ENCODE data around the gene LENG1. TPM values are rescaled to one million over a fixed set of nuclear protein-coding genes. Genes with fewer than 3 reads are reported as not detected.
"Not testable (repeated sequence)": the region's sequence is repeated elsewhere in the genome, so short reads cannot be mapped to it uniquely, and the experiment has no call there.

Gene LENG1
- total RNA-seq, 1 donor: 4.7 TPM

GRCh38 chr19:54196536-54196935 is 37.0 kb upstream of the LENG1 start:
- no peak overlapping the region for H3K4me3 ChIP-seq (ENCODE audit: low read depth, low read length)
- no peak for DNase-seq (ENCODE audit: low read depth)
- no peak for TF ChIP-seq CTCF (IDR thresholded peaks at IDR 0.05; ENCODE audit: insufficient read depth, low read depth, low read length)

GRCh38 chr19:54194463-54194862 is 34.9 kb upstream of the LENG1 start:
- DNase-seq (ENCODE audit: low read depth); H3K4me3 ChIP-seq (ENCODE audit: low read depth, low read length): not testable (repeated sequence)

- no peak overlapping the region for H3K4me3 ChIP-seq (ENCODE audit: low read depth, low read length)
- TF ChIP-seq CTCF (IDR thresholded peaks at IDR 0.05; ENCODE audit: insufficient read depth, low read depth, low read length): no peak
- no peak for DNase-seq (ENCODE audit: low read depth)
Measured at GRCh38 chr19:54193011-54193410, 33.5 kb upstream of the LENG1 start.

- no peak for DNase-seq (ENCODE audit: low read depth)
- no peak for TF ChIP-seq CTCF (IDR thresholded peaks at IDR 0.05; ENCODE audit: insufficient read depth, low read depth, low read length)
Measured at GRCh38 chr19:54191811-54192453, 32.4 kb upstream of the LENG1 start.

GRCh38 chr19:54191011-54191810 is 31.7 kb upstream of the LENG1 start, which contains the start of gene TSEN34:
TSS of gene TSEN34 (plus strand) at chr19:54191308. CDS start at chr19:54191365, 57 bp downstream.
- H3K4me3 ChIP-seq (ENCODE audit: low read depth, low read length): peak within 1 kb of the TSS; percentile 85
- peak; percentile 88 for DNase-seq (ENCODE audit: low read depth)
- no peak for TF ChIP-seq CTCF (IDR thresholded peaks at IDR 0.05; ENCODE audit: insufficient read depth, low read depth, low read length)

More at GRCh38 chr19:54191811-54192453, 32.4 kb upstream of the LENG1 start:
- H3K4me3 ChIP-seq (ENCODE audit: low read depth, low read length): peak overlapping the region; percentile 85

GRCh38 chr19:54190503-54191010 is 31.0 kb upstream of the LENG1 start:
- H3K4me3 ChIP-seq (ENCODE audit: low read depth, low read length): peak overlapping the region; percentile 85
- no peak for TF ChIP-seq CTCF (IDR thresholded peaks at IDR 0.05; ENCODE audit: insufficient read depth, low read depth, low read length)
- peak; percentile 100 for DNase-seq (ENCODE audit: low read depth)
